Ascending aorta (tissue), 2 donors: ENCODE data around the gene MTARC2. TPM values are rescaled to one million over a fixed set of nuclear protein-coding genes. Genes with fewer than 3 reads are reported as not detected.
"Not testable (repeated sequence)": the region's sequence is repeated elsewhere in the genome, so short reads cannot be mapped to it uniquely, and the experiment has no call there.

ENCODE experiments used
- DNase-seq, 2 donors: peaks; one replicate each; pipeline ENCODE4 v3.0.0-alpha.2; 2019; ENCODE audit warnings: low spot score in 2 of 2
- H3K27ac ChIP-seq, 2 donors: fragments of 200-600 bp; sonication (generic); one replicate each; pipeline ENCODE4 v1.5.1; 2016 to 2017; ENCODE audit warnings: mild to moderate bottlenecking in 1 of 2
- H3K27me3 ChIP-seq: fragments of 200-600 bp; sonication (generic); one replicate; pipeline ENCODE4 v1.5.1; 2017
- H3K36me3 ChIP-seq, 2 donors: fragments of 200-600 bp; sonication (generic); one replicate each; pipeline ENCODE4 v1.5.1; 2016
- H3K4me1 ChIP-seq, 2 donors: fragments of 200-600 bp; sonication (generic); one replicate each; pipeline ENCODE4 v1.5.1; 2016 to 2017; ENCODE audit warnings: mild to moderate bottlenecking in 1 of 2
- H3K4me3 ChIP-seq, 2 donors: fragments of 200-600 bp; sonication (generic); one replicate each; pipeline ENCODE4 v1.5.1; 2016 to 2017; ENCODE audit warnings: mild to moderate bottlenecking in 1 of 2
- H3K9me3 ChIP-seq, 2 donors: fragments of 200-600 bp; sonication (generic); one replicate each; pipeline ENCODE4 v1.5.1; 2016
- intact Hi-C: fragments of 100-400 bp; cut with DNase I; formaldehyde crosslinking; loops from one replicate; pipeline ENCODE4 v1.15.1; 2023
- total RNA-seq: library from RNA; depleted of rRNA; stranded (reverse); fragments of >200 nt; gene quantifications from one replicate; pipeline ENCODE4 v1.1.0, GENCODE V29; 2016
- TF ChIP-seq, protein P1 (sequence below), 3 experiments: fragments of 200-600 bp in 2 of 3; fragments of 450-650 bp in 1 of 3; sonication (generic) in 2 of 3; IDR thresholded peaks; one replicate each; pipeline ENCODE4 v1.5.1; 2016 to 2019; ENCODE audit warnings: antibody characterized with exemption in 3 of 3, mild to moderate bottlenecking in 1 of 3, moderate library complexity in 1 of 3

Gene MTARC2
- total RNA-seq, 1 donor from 2014 or later = 23.7 TPM

DNA sequence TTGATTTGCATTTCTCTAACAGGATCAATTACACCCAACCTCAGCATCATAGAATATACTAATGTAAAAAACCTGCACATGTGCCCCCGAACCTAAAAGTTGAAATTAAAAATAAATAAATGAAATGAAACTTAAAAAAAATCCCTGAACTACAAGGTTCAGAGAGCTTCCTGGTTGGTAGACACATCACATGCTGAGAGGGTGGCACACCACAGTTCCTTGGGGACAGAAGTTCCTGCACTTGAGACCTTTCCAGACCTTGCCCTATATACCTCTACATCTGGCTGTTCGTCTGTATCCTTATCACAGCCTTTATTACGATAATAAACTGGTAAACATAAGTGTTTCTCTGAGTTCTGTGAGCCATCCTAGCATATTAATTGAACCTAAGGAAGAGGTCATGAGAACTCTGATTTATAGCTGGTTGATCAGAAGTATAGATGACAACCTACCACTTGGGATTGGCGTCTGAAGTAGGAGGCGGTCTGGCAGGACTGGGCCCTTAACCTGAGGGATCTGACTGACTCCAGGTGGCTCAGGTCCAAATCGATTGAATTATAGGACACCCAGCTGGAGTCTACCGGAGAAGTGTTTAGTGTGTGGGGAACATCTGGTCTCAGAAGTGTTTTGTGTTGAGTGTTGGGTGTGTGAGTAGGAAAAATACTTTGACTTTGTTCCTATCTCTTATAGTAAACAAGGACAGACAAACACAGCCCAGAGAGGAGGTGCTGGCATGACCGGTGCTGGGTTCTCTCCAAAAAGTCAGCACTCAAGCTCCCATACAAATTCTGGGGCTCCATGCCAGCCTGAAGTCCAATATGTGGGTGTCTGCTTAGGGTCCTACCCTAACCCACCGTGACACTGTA, 39.0 kb upstream of the MTARC2 start:
- intact Hi-C loops = no loop called here
- no peak overlapping the region for H3K4me3 ChIP-seq
- DNase-seq = peak in 1 of 2 donors; percentile 22
- TF ChIP-seq, protein P1, sequence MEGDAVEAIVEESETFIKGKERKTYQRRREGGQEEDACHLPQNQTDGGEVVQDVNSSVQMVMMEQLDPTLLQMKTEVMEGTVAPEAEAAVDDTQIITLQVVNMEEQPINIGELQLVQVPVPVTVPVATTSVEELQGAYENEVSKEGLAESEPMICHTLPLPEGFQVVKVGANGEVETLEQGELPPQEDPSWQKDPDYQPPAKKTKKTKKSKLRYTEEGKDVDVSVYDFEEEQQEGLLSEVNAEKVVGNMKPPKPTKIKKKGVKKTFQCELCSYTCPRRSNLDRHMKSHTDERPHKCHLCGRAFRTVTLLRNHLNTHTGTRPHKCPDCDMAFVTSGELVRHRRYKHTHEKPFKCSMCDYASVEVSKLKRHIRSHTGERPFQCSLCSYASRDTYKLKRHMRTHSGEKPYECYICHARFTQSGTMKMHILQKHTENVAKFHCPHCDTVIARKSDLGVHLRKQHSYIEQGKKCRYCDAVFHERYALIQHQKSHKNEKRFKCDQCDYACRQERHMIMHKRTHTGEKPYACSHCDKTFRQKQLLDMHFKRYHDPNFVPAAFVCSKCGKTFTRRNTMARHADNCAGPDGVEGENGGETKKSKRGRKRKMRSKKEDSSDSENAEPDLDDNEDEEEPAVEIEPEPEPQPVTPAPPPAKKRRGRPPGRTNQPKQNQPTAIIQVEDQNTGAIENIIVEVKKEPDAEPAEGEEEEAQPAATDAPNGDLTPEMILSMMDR (IDR thresholded peaks at IDR 0.05) = no peak
- no peaks in the 10 kb centered on the region for H3K9me3 ChIP-seq
- H3K27me3 ChIP-seq = no peaks in the 10 kb centered on the region
- H3K36me3 ChIP-seq = no peaks in the 10 kb centered on the region
- H3K27ac ChIP-seq = no peak overlapping the region
- H3K4me1 ChIP-seq = no peaks in the 10 kb centered on the region

DNA sequence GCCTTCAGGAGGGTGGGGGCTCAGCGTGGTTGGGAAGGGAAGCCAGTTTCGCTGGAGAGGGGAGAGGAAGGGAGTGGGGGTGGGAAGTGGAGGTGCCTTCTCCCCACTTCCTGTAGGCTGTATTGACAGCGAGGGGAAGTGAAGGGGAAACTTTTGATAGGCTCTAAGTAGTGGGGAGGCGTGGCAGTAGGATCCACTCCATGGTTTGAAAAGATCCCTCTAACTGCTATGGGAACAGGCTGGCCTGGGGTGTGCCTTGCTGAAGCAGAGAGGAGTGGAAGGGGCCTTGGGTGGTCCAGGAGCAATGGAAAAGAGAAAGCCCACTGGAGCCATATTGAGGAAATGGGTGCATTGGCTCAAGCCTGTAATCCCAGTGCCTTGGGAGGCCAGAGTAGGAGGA, 37.8 kb upstream of the MTARC2 start:
- Histone ChIP-seq H3K27me3 (no peaks in the 10 kb centered on the region), H3K27ac (no peak overlapping the region), H3K4me3 (no peak overlapping the region), H3K36me3 (no peaks in the 10 kb centered on the region), H3K9me3 (no peaks in the 10 kb centered on the region), H3K4me1 (no peaks in the 10 kb centered on the region)
- TF ChIP-seq, protein P1 (IDR thresholded peaks at IDR 0.05) = no peak
- no peak for DNase-seq
- intact Hi-C loops = no loop called here

DNA sequence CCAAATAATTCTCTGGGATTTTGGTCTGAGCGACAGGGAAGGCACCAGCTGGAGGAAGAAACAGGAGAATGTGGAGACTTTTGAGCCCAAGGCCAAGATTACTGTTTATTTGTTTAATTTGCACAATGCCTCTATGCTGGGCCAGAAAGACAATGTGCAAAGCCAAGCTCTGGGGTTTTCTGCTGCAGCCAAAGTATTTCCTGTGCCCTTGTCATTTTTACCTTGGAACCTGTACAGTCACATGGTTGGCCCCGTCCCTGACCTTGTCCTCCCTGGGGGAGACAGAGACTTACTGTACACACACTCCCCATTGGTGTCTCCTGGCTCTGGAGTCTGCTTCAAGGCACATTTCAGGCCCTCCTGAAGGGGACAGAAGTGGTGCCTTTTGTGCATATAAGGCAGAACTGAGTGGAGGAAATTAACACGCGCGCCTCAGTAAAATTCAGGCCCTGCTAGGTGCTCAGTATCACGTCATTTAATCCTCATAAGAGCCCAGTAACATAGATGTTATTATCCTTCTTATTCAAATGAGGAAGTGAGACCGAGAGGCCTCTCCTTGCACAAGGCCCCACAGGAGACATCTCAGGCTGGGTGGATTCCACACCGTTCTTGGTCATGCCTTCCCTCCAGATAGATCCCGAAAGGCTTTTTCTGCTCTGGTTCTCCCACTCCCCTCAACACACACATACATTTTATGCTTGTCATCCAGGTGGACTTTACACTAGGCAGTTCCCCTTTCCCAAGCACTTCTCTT, 36.9 kb upstream of the MTARC2 start:
- Histone ChIP-seq H3K4me1 (no peaks in the 10 kb centered on the region), H3K27ac (no peak overlapping the region), H3K36me3 (no peaks in the 10 kb centered on the region), H3K4me3 (no peak overlapping the region), H3K9me3 (no peaks in the 10 kb centered on the region), H3K27me3 (no peaks in the 10 kb centered on the region)
- intact Hi-C loops = no loop called here
- peak in 1 of 2 donors; percentile 38 for DNase-seq
- TF ChIP-seq, protein P1 (IDR thresholded peaks at IDR 0.05) = no peak

DNA sequence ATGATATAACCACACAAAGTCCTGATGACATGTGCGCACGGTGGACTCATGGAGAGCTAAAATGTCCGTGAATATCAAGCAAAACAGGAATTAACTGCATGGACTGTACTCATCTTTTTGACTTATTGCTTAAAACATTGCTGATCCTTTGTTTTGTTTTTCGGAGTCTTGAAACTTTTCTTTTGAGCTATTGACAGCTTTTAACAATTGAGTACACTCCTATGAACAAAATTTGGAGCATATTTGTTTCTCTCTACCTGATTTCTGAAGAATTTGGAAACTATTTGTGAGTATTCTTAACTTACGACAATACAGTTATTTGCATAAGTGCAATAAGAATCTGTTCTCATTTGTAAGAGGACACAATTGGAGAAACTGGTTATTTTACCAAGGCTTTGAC, 32.1 kb upstream of the MTARC2 start:
- intact Hi-C loops = not testable (repeated sequence)

DNA sequence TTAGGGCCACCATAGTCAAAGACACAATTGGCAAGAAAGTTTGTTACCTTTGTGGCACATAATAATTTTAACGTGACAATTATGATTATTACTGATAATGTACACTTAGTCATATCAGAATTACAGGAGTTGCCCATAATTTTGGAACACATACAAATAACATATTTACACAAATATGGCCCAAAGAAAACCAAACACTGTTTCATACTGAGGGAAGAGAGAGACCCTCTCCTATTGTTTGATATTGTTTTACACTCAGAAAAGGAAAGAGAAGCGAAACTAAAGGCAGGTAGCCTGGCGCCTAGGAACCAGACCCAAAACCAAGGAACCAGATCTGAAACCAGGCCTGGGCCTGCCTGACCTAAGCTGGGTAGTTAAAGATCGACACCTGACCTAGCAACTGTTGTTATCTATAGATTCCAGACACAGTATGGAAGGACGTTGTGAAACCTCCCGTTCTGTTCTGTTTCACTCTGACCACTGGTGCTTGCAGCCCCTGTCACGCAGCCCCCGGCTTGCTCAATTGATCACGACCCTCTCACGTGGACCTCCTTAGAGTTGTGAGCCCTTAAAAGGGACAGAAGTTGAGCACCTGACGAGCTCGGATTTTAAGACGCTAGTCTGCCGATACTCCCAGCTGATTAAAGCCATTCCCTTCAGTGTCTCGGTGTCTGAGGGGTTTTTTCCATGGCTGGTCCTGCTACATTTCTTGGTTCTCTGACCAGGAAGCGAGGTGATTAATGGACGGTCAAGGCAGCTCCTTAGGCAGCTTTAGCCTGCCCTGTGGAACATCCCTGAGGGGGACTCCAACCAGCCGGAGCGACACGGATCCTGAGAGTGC, 30.1 kb upstream of the MTARC2 start:
- no peaks in the 10 kb centered on the region for H3K9me3 ChIP-seq
- no peak for DNase-seq
- no peaks in the 10 kb centered on the region for H3K4me1 ChIP-seq
- no peaks in the 10 kb centered on the region for H3K27me3 ChIP-seq
- H3K4me3 ChIP-seq = no peak overlapping the region
- TF ChIP-seq, protein P1 (IDR thresholded peaks at IDR 0.05) = no peak
- intact Hi-C loops = no loop called here
- no peak overlapping the region for H3K27ac ChIP-seq
- no peaks in the 10 kb centered on the region for H3K36me3 ChIP-seq

More for the DNA sequence above, 32.1 kb upstream of the MTARC2 start:
- DNase-seq, H3K4me1 ChIP-seq, H3K9me3 ChIP-seq, H3K27me3 ChIP-seq, H3K36me3 ChIP-seq, H3K27ac ChIP-seq, H3K4me3 ChIP-seq: not testable (repeated sequence)

DNA sequence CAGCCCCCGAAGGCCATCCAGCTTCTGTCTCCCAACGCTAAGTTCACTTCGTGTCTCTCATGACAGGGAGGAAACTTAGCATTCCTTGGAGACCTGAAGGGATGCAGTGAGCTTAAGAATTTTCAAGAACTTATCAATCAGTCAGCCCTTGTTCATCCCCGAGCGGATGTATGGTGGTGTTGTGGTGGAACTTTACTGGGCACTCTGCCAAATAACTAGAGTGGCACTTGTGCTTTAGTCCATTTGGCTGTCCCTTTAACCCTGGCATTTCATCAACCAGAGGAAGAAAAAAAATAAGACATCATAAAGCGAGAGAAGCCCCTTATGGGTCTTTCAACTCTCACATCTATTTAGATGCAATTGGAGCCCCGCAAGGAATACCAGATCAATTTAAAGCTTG, 26.9 kb upstream of the MTARC2 start:
- H3K4me3 ChIP-seq, intact Hi-C loops, H3K27ac ChIP-seq, H3K27me3 ChIP-seq, H3K4me1 ChIP-seq, H3K9me3 ChIP-seq, H3K36me3 ChIP-seq, DNase-seq: not testable (repeated sequence)
